ENCODE data around the gene SLAMF6. TPM values are rescaled to one million over a fixed set of nuclear protein-coding genes. Genes with fewer than 3 reads are reported as not detected.
A peak's percentile ranks its signal among the peaks of the same experiment; 100 is the strongest.

Gene SLAMF6
- total and polyA plus RNA-seq, 10 of the 15 experiments (the other 5 are each of a cell fraction or from before 2014, with no cell fraction given): 20.5 to 89.6 (median 36.5) TPM

- 50% methylated on average over 2 of the region's 2 CpGs for WGBS (ENCODE audit: insufficient coverage, insufficient replicate concordance, low lambda C conversion rate, missing lambda C conversion rate)
- H3K36me3 ChIP-seq (ENCODE audit: control insufficient read depth in 2 of 2, insufficient read depth in 2 of 2, low read length in 1 of 2): peaks cover 0 to 19% of the 10 kb centered on the region in 2 experiments; a peak in 2 of 4 replicates
- H2AFZ ChIP-seq (ENCODE audit: control insufficient read depth, low read depth, low read length): no peak overlapping the region
- in situ Hi-C loops (cut with MboI): no loop called here
- no TSS peak for BruUV-seq (replicated peaks)
- 0 out of 3 replicates have a peak, but pooled peaks cover 1% of the 10 kb centered on the region for H3K9me3 ChIP-seq (replicated peaks; ENCODE audit: control insufficient read depth, insufficient read depth, low read length)
- no peak overlapping the region for H3K4me2 ChIP-seq (ENCODE audit: control insufficient read depth, insufficient read depth)
- H3K27me3 ChIP-seq (replicated peaks in 1 of 2; ENCODE audit: control insufficient read depth in 2 of 2, insufficient read depth in 2 of 2, low read length in 1 of 2): no peaks in the 10 kb centered on the region
- no peaks in the 10 kb centered on the region for H4K20me1 ChIP-seq (ENCODE audit: control insufficient read depth, insufficient read depth)
- peak overlapping the region; percentile 3; the same call in 1 of the 2 replicates for H3K27ac ChIP-seq (ENCODE audit: control insufficient read depth, insufficient read depth)
- H3K79me2 ChIP-seq (ENCODE audit: control insufficient read depth, insufficient read depth, low read length): no peaks in the 10 kb centered on the region; the same call in 1 of the 2 replicates
- intact Hi-C loops (cut with micrococcal nuclease; ENCODE audit: unreplicated experiment): no loop called here
- ATAC-seq (no peak), DNase-seq (ENCODE audit: low read depth, low spot score) (no peak), FAIRE-seq (no peak)
- no peak overlapping the region for H3K4me3 ChIP-seq
- ChIA-PET CTCF (interaction anchor here (1.4 to 19.8 kb wide), 6 partner anchors 9 to 75 kb away, joined by 3 to 355 read pairs (median 5); partner anchors contain the start of gene CD84), RAD21 (ENCODE audit: unreplicated experiment) (interaction anchor here (1.0 to 17.2 kb wide), 10 partner anchors 12 to 122 kb away, joined by 3 to 292 read pairs (median 7); partner anchors contain the start of genes CD84 and SLAMF1), SMC1A (ENCODE audit: uncharacterized antibody, unreplicated experiment) (interaction anchor here (1.1 to 30.0 kb wide), 9 partner anchors 7 to 122 kb away, joined by 3 to 735 read pairs (median 20); partner anchors contain the start of gene CD84), POLR2A (interaction anchor here (0.6 to 5.1 kb wide), 13 partner anchors 8 to 123 kb away, joined by 3 to 43 read pairs (median 4); partner anchors contain the start of gene SLAMF1)
- no peak overlapping the region for H3K9ac ChIP-seq (ENCODE audit: control insufficient read depth, insufficient read depth, low read length)
- peaks cover 46% of the 10 kb centered on the region for H3K4me1 ChIP-seq (ENCODE audit: control insufficient read depth, insufficient read depth, low read length)
- no peak for TF ChIP-seq BRCA1 (IDR thresholded peaks at IDR 0.05; ENCODE audit: low read depth, low read length)
- no peak for TF ChIP-seq ZBED1 (IDR thresholded peaks at IDR 0.05; ENCODE audit: borderline replicate concordance)
- no peak for TF ChIP-seq FOXM1 (IDR thresholded peaks at IDR 0.05; ENCODE audit: low read depth, low read length)
- no peak for TF ChIP-seq USF1 (IDR thresholded peaks at IDR 0.05; ENCODE audit: borderline replicate concordance, extremely low read length, insufficient read depth, low read depth, low read length)
- no peak for TF ChIP-seq RB1 (IDR thresholded peaks at IDR 0.05; ENCODE audit: borderline replicate concordance)
- no peak for TF ChIP-seq HDAC6 (IDR thresholded peaks at IDR 0.05; ENCODE audit: unreplicated experiment)
- no peak for TF ChIP-seq TCF3 (IDR thresholded peaks at IDR 0.05; ENCODE audit: borderline replicate concordance, insufficient read depth, low read depth, low read length)
- TF ChIP-seq BCLAF1 (IDR thresholded peaks at IDR 0.05): no peak
- peak; percentile 96 for TF ChIP-seq ZNF592 (IDR thresholded peaks at IDR 0.05)
- no peak for TF ChIP-seq SUPT20H (IDR thresholded peaks at IDR 0.05; ENCODE audit: borderline replicate concordance, control insufficient read depth, low read depth, low read length)
- no peak for TF ChIP-seq RUNX3 (IDR thresholded peaks at IDR 0.05; ENCODE audit: low read length)
- no peak for TF ChIP-seq CHD2 (IDR thresholded peaks at IDR 0.05; ENCODE audit: borderline replicate concordance, low read depth, low read length)
- peak; percentile 69; the same call in 1 of the 2 replicates for TF ChIP-seq RELB (IDR thresholded peaks at IDR 0.05; ENCODE audit: low read depth)
These were observed 29.4 kb upstream of the SLAMF6 start for GRCh38 chr1:160552425-160552824.
